Activated CD4-positive, alpha-beta T cell treated with anti-CD3 and anti-CD28 coated beads, Interleukin-2, amount 10 ng/mL, durations not matched to agents 24 days and 14 days (primary cell): ENCODE results near the gene LRP3. TPM values are rescaled to one million over a fixed set of nuclear protein-coding genes. Genes with fewer than 3 reads are reported as not detected.

Source experiments
- DNase-seq: peaks from one replicate; pipeline ENCODE4 v3.0.0; 2022
- H3K27ac Mint-ChIP-seq: one replicate; pipeline ENCODE4 v1.8.0; 2022; ENCODE audit warnings: mild to moderate bottlenecking, mixed read lengths
- H3K27me3 Mint-ChIP-seq: one replicate; pipeline ENCODE4 v1.8.0; 2022; ENCODE audit warnings: mixed read lengths
- H3K36me3 Mint-ChIP-seq: one replicate; pipeline ENCODE4 v1.8.0; 2022; ENCODE audit warnings: low read depth, mild to moderate bottlenecking, mixed read lengths
- H3K4me1 Mint-ChIP-seq: one replicate; pipeline ENCODE4 v1.8.0; 2021; ENCODE audit warnings: mixed read lengths
- H3K4me3 Mint-ChIP-seq: one replicate; pipeline ENCODE4 v1.8.0; 2022; ENCODE audit warnings: mild to moderate bottlenecking, moderate library complexity, mixed read lengths
- H3K9me3 Mint-ChIP-seq: one replicate; pipeline ENCODE4 v1.8.0; 2021; ENCODE audit warnings: mixed read lengths
- intact Hi-C: fragments of 100-400 bp; cut with micrococcal nuclease; formaldehyde crosslinking; loops from one replicate; pipeline ENCODE4 v1.15.1; 2023
- total RNA-seq: library from RNA; stranded (reverse); gene quantifications from 2 replicates; pipeline ENCODE4 v1.2.3, GENCODE V29; 2022

The LRP3 gene
- total RNA-seq, 1 donor from 2014 or later: 0.23 TPM

GRCh38 chr19:33235996-33236350 is 41.8 kb downstream of the LRP3 start:
- Mint-ChIP-seq H3K27ac (no peak overlapping the region), H3K4me3 (no peak overlapping the region), H3K4me1 (peaks cover 2% of the 10 kb centered on the region), H3K36me3 (no peaks in the 10 kb centered on the region), H3K9me3 (no peaks in the 10 kb centered on the region), H3K27me3 (no peaks in the 10 kb centered on the region)
- intact Hi-C loops: loop anchor here (1.0 to 10.0 kb wide), 4 partner anchors 36 to 170 kb away; partner anchors contain the start of gene CEBPA
- no peak for DNase-seq

GRCh38 chr19:33236696-33237390 is 42.7 kb downstream of the LRP3 start:
- intact Hi-C loops: loop anchor here (5.0 to 10.0 kb wide), 2 partner anchors 35 to 92 kb away; no protein-coding TSS in a partner anchor
- Mint-ChIP-seq H3K27ac (no peak overlapping the region), H3K4me1 (peaks cover 2% of the 10 kb centered on the region), H3K9me3 (no peaks in the 10 kb centered on the region), H3K36me3 (no peaks in the 10 kb centered on the region), H3K4me3 (no peak overlapping the region), H3K27me3 (no peaks in the 10 kb centered on the region)
- DNase-seq: no peak

DNA sequence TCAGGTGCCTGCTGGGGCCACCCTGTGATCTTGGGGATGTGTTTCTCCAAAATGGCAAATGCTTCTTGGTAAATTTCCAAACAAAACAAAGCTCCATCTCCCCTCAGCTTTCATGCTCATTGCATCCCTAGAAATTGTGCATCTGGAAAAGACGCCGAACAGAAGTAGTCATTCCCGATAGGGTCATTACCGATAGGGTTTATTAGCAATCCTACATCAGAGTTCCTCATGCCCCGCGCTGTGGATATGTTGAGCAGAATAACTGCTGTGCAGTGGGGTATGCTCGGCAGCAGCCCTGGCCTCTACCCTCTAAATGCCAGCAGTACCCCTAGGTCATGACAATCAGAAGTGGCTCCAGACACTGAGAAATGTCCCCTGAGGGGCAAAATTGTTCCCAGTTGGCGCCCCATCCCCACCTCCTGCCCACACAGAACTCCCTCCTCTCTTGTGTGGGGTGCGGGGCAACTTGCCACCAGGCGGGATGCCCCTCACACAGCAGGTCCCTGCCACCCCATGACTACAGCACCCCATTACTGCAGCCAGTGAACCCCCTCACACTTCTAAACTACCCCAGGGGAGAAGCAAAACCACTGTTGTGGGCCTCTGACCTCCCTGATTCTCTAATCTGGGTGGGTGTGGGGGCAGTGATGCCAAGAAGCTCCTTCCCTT is 44.5 kb downstream of the LRP3 start:
- H3K9me3 Mint-ChIP-seq: no peaks in the 10 kb centered on the region
- no peak overlapping the region for H3K27ac Mint-ChIP-seq
- intact Hi-C loops: loop anchor here (5.0 to 10.0 kb wide), 2 partner anchors 34 to 94 kb away; no protein-coding TSS in a partner anchor
- DNase-seq: no peak
- H3K4me3 Mint-ChIP-seq: no peak overlapping the region
- H3K4me1 Mint-ChIP-seq: peaks cover 2% of the 10 kb centered on the region
- H3K27me3 Mint-ChIP-seq: peaks cover 2% of the 10 kb centered on the region
- H3K36me3 Mint-ChIP-seq: no peaks in the 10 kb centered on the region

- Mint-ChIP-seq H3K27ac (no peak overlapping the region), H3K9me3 (no peaks in the 10 kb centered on the region), H3K4me1 (peaks cover 2% of the 10 kb centered on the region), H3K36me3 (no peaks in the 10 kb centered on the region), H3K4me3 (no peak overlapping the region), H3K27me3 (peaks cover 2% of the 10 kb centered on the region)
- no peak for DNase-seq
- intact Hi-C loops: loop anchor here (5.0 to 10.0 kb wide), 2 partner anchors 33 to 95 kb away; no protein-coding TSS in a partner anchor
Observed at GRCh38 chr19:33239223-33239975, 45.3 kb downstream of the LRP3 start.

DNA sequence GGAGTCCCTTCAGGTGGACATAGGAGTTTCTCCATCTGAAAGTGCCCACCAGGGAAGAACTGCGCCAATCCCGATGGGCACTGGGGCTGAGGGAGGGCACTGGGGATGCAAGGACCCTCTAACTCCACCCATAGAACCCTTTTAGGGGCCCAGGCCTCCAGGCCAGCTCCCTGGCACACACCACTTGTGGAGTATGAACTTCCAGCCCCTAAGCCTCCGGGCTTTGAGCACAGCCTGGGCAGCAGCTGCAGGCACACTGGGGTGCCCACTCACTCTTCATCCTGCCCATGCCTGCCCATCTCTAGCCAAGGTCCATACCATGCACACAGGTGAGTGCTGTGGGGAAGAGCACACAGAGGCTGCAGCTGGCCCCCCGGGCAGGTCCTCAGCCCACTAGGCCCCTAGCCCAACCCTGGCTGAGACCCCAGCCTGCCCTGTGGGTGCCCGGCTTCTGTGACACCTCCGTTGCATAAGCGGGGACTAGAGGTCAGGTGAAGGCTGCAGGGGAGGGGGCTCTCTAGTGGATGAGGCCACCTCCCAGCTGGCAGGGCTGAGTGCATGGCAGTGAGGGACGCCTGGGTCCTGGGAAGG is 46.1 kb downstream of the LRP3 start:
- DNase-seq: no peak
- H3K9me3 Mint-ChIP-seq: peaks cover 4% of the 10 kb centered on the region
- no peak overlapping the region for H3K4me3 Mint-ChIP-seq
- peaks cover 2% of the 10 kb centered on the region for H3K27me3 Mint-ChIP-seq
- H3K27ac Mint-ChIP-seq: no peak overlapping the region
- H3K36me3 Mint-ChIP-seq: no peaks in the 10 kb centered on the region
- H3K4me1 Mint-ChIP-seq: peaks cover 2% of the 10 kb centered on the region
- intact Hi-C loops: no loop called here

DNA sequence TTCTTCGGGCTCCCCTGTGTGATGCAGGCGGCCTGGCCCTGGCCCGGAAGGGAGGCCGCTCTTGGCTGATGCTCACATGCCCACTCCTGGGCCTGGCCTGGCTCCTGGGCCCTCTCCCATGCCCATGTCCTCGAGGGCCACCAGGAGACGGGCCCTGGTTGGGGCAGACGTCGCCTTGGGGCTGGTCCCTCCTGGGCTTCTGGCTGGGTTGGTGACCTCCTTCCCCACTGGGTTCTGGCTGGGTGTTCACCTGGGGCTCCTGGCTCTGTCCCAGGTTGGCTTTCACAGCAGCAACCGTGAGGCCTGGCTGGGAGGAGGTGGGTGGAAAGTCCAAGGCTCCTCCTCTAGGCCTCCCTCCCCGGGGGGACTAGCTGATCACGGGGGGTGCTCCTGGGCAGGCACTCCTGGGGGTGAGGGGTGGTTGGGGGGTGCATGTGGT is 47.0 kb downstream of the LRP3 start:
- Mint-ChIP-seq H3K4me3 (no peak overlapping the region), H3K27ac (no peak overlapping the region), H3K9me3 (peaks cover 4% of the 10 kb centered on the region), H3K27me3 (peaks cover 2% of the 10 kb centered on the region), H3K36me3 (no peaks in the 10 kb centered on the region), H3K4me1 (no peaks in the 10 kb centered on the region)
- intact Hi-C loops: no loop called here
- no peak for DNase-seq

- no peak overlapping the region for H3K4me3 Mint-ChIP-seq
- intact Hi-C loops: loop anchor here (2.0 kb wide), 1 partner anchor 165 kb away; no protein-coding TSS in a partner anchor
- peaks cover 4% of the 10 kb centered on the region for H3K9me3 Mint-ChIP-seq
- no peaks in the 10 kb centered on the region for H3K4me1 Mint-ChIP-seq
- no peak overlapping the region for H3K27ac Mint-ChIP-seq
- H3K27me3 Mint-ChIP-seq: peaks cover 2% of the 10 kb centered on the region
- DNase-seq: no peak
- no peaks in the 10 kb centered on the region for H3K36me3 Mint-ChIP-seq
Observed at GRCh38 chr19:33241530-33242101, 47.5 kb downstream of the LRP3 start.

DNA sequence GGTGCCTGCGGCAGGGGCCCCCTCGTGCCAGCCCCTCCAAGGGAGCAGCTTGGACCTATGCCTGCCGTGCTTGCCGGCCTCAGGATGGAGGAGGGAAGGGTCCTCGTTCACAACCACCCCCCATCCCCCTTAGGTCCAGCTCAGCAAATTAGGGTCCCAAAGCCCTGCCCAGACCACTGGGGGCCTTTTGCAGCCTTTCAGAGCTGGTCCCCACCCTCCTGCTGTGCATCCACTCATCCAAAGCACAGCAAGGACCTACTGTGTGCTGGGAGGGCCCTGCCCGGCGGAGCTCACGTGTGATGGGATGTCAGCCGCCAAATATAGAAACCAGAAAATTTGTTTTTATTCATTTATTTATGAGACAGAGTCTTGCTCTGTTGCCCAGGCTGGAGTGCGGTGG is 48.0 kb downstream of the LRP3 start:
- H3K4me3 Mint-ChIP-seq: no peak overlapping the region
- no peak for DNase-seq
- H3K27me3 Mint-ChIP-seq: peaks cover 2% of the 10 kb centered on the region
- H3K27ac Mint-ChIP-seq: no peak overlapping the region
- intact Hi-C loops: loop anchor here (2.0 kb wide), 1 partner anchor 165 kb away; no protein-coding TSS in a partner anchor
- H3K4me1 Mint-ChIP-seq: no peaks in the 10 kb centered on the region
- H3K36me3 Mint-ChIP-seq: no peaks in the 10 kb centered on the region
- H3K9me3 Mint-ChIP-seq: peaks cover 4% of the 10 kb centered on the region

DNA sequence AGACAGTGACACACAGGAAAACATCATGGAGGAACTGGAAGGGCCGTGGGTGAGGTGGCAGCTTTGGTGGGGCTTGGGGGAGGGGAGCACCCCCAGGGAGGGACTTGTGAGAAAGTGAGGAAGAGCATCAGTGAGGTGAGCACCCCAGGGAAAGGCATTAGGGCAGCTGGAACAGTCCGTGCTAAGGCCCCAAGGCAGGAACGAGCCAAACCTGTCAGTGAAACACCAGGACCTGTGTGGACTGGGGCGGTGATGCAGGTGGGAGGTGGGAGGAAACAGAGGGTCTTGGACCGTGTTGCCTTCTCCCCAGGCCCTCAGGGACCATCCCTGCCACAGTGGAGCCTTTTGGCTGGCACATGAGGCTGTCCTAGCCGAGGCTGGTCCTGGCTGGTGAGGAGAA is 48.8 kb downstream of the LRP3 start:
- H3K4me1 Mint-ChIP-seq: no peaks in the 10 kb centered on the region
- peaks cover 2% of the 10 kb centered on the region for H3K27me3 Mint-ChIP-seq
- no peak overlapping the region for H3K27ac Mint-ChIP-seq
- intact Hi-C loops: loop anchor here (2.0 kb wide), 1 partner anchor 164 kb away; no protein-coding TSS in a partner anchor
- no peaks in the 10 kb centered on the region for H3K36me3 Mint-ChIP-seq
- no peak overlapping the region for H3K4me3 Mint-ChIP-seq
- DNase-seq: no peak
- H3K9me3 Mint-ChIP-seq: peaks cover 4% of the 10 kb centered on the region

- H3K4me3 Mint-ChIP-seq: no peak overlapping the region
- H3K27ac Mint-ChIP-seq: no peak overlapping the region
- no peaks in the 10 kb centered on the region for H3K36me3 Mint-ChIP-seq
- no peaks in the 10 kb centered on the region for H3K4me1 Mint-ChIP-seq
- peaks cover 4% of the 10 kb centered on the region for H3K9me3 Mint-ChIP-seq
- peaks cover 2% of the 10 kb centered on the region for H3K27me3 Mint-ChIP-seq
- DNase-seq: no peak
- intact Hi-C loops: no loop called here
Observed at GRCh38 chr19:33245948-33246708, 52.0 kb downstream of the LRP3 start.

DNA sequence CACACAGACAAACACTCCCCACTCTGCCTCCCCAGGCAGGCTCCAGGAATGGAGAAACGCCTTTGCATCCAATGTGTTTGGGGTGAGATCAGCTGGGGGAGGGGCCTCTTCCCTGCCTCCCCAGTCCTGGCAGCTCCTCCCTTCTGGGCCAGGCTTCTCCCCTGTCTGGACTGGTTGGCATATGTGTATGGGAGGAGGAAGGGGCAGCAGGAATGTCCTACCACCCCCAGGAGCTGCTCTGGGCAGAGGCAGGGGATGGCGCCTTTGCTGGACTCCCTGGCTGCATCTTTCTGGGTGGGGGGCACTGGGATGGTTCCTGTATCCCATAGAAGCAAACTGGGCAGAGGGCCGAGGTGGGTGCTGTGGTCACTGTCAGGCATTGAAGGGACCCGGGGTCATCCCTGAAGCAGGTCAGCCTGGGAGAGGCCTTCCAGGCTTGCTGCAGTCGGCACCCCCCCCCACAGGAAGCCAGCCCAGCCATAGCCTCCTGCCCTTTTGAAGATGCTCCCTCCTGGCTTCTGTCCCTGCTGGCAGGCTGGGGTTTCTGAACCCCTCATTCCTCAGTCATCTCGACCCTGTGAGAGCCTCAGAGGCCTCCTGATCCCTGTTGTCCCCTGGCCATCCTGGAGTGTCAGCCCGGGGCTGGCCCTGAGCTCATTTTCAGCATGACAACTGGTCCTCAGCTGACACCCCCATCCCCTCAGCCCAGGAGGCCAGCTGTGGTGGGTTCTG is 52.7 kb downstream of the LRP3 start:
- Mint-ChIP-seq H3K9me3 (peaks cover 4% of the 10 kb centered on the region), H3K27me3 (peaks cover 2% of the 10 kb centered on the region), H3K4me1 (no peaks in the 10 kb centered on the region), H3K36me3 (no peaks in the 10 kb centered on the region), H3K27ac (no peak overlapping the region), H3K4me3 (no peak overlapping the region)
- intact Hi-C loops: no loop called here
- DNase-seq: no peak

- Mint-ChIP-seq H3K4me3 (no peak overlapping the region), H3K4me1 (no peaks in the 10 kb centered on the region), H3K27me3 (peaks cover 2% of the 10 kb centered on the region), H3K9me3 (peaks cover 4% of the 10 kb centered on the region), H3K27ac (no peak overlapping the region), H3K36me3 (no peaks in the 10 kb centered on the region)
- DNase-seq: no peak
- intact Hi-C loops: no loop called here
Observed at GRCh38 chr19:33247441-33247819, 53.3 kb downstream of the LRP3 start.
